ENCODE data around the gene SLC27A3. TPM values are rescaled to one million over a fixed set of nuclear protein-coding genes. Genes with fewer than 3 reads are reported as not detected.

The SLC27A3 gene
- total and polyA plus RNA-seq, 2 of the 8 experiments (the other 6 are each of a cell fraction or from before 2014, with no cell fraction given), result 39.1 to 40.1 TPM

- TF ChIP-seq MAX (IDR thresholded peaks at IDR 0.05) (no peak), CEBPB (IDR thresholded peaks at IDR 0.05; ENCODE audit: low read depth, low read length) (no peak), FOSL1 (IDR thresholded peaks at IDR 0.05; ENCODE audit: insufficient read depth, low read depth, low read length) (no peak), HDAC6 (IDR thresholded peaks at IDR 0.05; ENCODE audit: low read depth, low read length) (no peak), TEAD4 (IDR thresholded peaks at IDR 0.05; ENCODE audit: low read depth, low read length) (no peak)
- ChIA-PET CTCF (ENCODE audit: partially characterized antibody) (interaction anchor here (0.6 to 1.8 kb wide), 4 partner anchors 19 to 128 kb away, joined by 3 to 7 read pairs (median 4); partner anchors contain the start of gene DENND4B), POLR2A (ENCODE audit: partially characterized antibody) (interaction anchor here (0.8 kb wide), 1 partner anchor 140 kb away, joined by 3 read pairs; the partner anchor contains the start of gene CRTC2)
- Histone ChIP-seq H2BK20ac (ENCODE audit: low read length) (no peak overlapping the region), H3K56ac (replicated peaks; ENCODE audit: insufficient read length, low read depth, low read length) (no peak overlapping the region), H3K27ac (ENCODE audit: low read depth, low read length) (no peak overlapping the region), H2BK5ac (ENCODE audit: low read depth, low read length) (no peak overlapping the region), H4K91ac (replicated peaks; ENCODE audit: insufficient read length, low read length) (no peak overlapping the region), H3K4me3 (ENCODE audit: extremely low read depth in 1 of 4, insufficient read depth in 2 of 4, low read depth in 3 of 4, low read length in 4 of 4) (no peak overlapping the region), H2AK5ac (ENCODE audit: low read depth, low read length) (no peak overlapping the region), H3K4ac (replicated peaks; ENCODE audit: insufficient read length, low read depth, low read length) (no peak overlapping the region), H4K8ac (ENCODE audit: extremely low read depth, insufficient read depth, low read length) (no peak overlapping the region), H2BK12ac (ENCODE audit: low read depth, low read length) (no peak overlapping the region), H2AFZ (ENCODE audit: low read length) (no peak overlapping the region), H2BK120ac (replicated peaks; ENCODE audit: low read depth, low read length) (no peak overlapping the region), H3K36me3 (ENCODE audit: control insufficient read depth in 2 of 4, insufficient read depth in 4 of 4, low read length in 3 of 4) (peaks cover 12 to 55% (median 29%) of the 10 kb centered on the region in 4 experiments), H3K79me2 (ENCODE audit: control insufficient read depth in 1 of 2, insufficient read depth in 2 of 2, low read length in 2 of 2) (peaks cover 0 to 3% of the 10 kb centered on the region in 2 experiments; a peak in 1 of 4 replicates), H3K23ac (ENCODE audit: insufficient read length) (no peak overlapping the region), H3K4me2 (ENCODE audit: insufficient read depth in 1 of 2, low read depth in 2 of 2, low read length in 2 of 2) (no peak overlapping the region), H4K5ac (ENCODE audit: insufficient read length, low read depth, low read length) (no peak overlapping the region), H3K23me2 (ENCODE audit: low read depth, low read length) (no peaks in the 10 kb centered on the region), H3K79me1 (ENCODE audit: low read depth, low read length) (no peaks in the 10 kb centered on the region; the same call in 1 of the 2 replicates), H4K20me1 (replicated peaks in 1 of 2; ENCODE audit: control insufficient read depth in 1 of 2, insufficient read depth in 2 of 2, low read length in 2 of 2) (no peaks in the 10 kb centered on the region), H3K27me3 (replicated peaks in 1 of 4; ENCODE audit: control insufficient read depth in 3 of 4, extremely low read depth in 1 of 4, insufficient read depth in 3 of 4, low read length in 3 of 4) (no peaks in the 10 kb centered on the region), H3K18ac (ENCODE audit: extremely low read depth, low read length) (no peak overlapping the region), H3K9ac (replicated peaks in 1 of 4; ENCODE audit: extremely low read depth in 1 of 4, low read depth in 3 of 4, low read length in 3 of 4) (no peak overlapping the region), H3K4me1 (replicated peaks in 1 of 4; ENCODE audit: control insufficient read depth in 3 of 4, insufficient read depth in 4 of 4, low read length in 3 of 4) (no peaks in the 10 kb centered on the region), H3K14ac (ENCODE audit: insufficient read length) (no peak overlapping the region), H2BK15ac (ENCODE audit: low read length) (no peak overlapping the region), H3K9me3 (ENCODE audit: insufficient read depth in 2 of 2, low read depth in 1 of 2, low read length in 1 of 2) (no peaks in the 10 kb centered on the region)
- 88% methylated on average over 2 of the region's 2 CpGs; no CpG with 5 or more reads in 1 of the 2 experiments for WGBS, 2 experiments (ENCODE audit: extremely low coverage in 1 of 2, insufficient coverage in 1 of 2, insufficient read length in 1 of 2, insufficient replicate concordance in 2 of 2, low coverage in 1 of 2, low lambda C conversion rate in 2 of 2, missing lambda C conversion rate in 1 of 2)
- no peak for FAIRE-seq
- no peak for DNase-seq (ENCODE audit: low read depth in 1 of 2, low spot score in 2 of 2)
Measured at GRCh38 chr1:153818876-153819275, 43.7 kb downstream of the SLC27A3 start.

All from H1 (cell line).